Skeletal muscle cell (primary cell): Measurements from ENCODE around the gene TIPARP.

Experiments used
- DNase-seq: peaks from one replicate; pipeline ENCODE4 v3.0.0-alpha.2; 2010; ENCODE audit warnings: low read depth
- H3K4me3 ChIP-seq: 2 replicates; pipeline ENCODE4 v1.5.1; 2011; ENCODE audit warnings: low read depth, mild to moderate bottlenecking, control low read depth, low read length, moderate library complexity

Gene TIPARP

DNA sequence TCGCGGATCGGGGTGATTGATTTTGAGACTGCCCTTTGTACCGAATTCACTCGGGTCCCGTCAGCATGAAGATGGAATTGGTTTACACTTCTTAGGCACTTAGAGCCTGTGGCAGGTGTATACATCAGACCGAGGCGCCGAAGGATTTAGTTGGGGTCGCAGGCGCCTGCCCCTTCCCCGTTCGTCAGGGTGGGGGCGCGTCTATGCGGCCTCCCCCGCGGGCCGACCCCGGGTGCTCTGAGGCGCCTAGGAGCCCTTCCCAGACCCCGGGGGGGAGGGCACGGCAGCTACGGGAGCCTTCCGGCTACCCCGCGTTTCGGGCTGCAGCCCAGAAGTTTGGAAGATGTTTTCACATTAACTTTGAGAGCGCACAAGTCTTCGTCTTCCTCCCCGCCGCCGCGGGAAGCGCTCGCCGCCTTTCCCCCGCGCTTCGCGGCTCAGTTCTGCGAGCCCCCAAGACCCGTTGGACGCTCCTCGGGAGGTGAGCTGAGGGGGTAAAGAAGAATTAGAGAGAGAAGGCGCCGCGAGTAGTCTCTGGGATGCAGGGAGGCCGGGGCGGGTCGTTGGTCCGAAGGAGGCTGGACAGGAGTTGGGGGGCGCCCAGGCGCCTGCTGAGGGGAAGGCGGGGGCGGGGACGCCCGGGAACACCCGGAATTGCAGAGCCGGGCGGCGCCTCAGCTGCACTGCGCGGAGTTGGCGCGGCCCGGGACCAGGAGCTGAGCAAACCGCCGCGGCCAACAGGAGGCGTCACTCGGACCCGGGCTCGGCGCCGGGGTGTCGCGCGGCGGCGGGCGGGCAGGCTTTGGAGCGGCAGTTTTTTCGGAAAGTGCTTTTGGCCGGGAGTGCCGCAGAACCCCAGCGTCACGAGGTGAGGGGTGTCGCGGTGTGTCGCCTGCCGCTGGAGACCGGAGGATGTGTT is 780 bp downstream of the TIPARP start:
- peak overlapping the region; percentile 80 for H3K4me3 ChIP-seq
- DNase-seq, result no peak

DNA sequence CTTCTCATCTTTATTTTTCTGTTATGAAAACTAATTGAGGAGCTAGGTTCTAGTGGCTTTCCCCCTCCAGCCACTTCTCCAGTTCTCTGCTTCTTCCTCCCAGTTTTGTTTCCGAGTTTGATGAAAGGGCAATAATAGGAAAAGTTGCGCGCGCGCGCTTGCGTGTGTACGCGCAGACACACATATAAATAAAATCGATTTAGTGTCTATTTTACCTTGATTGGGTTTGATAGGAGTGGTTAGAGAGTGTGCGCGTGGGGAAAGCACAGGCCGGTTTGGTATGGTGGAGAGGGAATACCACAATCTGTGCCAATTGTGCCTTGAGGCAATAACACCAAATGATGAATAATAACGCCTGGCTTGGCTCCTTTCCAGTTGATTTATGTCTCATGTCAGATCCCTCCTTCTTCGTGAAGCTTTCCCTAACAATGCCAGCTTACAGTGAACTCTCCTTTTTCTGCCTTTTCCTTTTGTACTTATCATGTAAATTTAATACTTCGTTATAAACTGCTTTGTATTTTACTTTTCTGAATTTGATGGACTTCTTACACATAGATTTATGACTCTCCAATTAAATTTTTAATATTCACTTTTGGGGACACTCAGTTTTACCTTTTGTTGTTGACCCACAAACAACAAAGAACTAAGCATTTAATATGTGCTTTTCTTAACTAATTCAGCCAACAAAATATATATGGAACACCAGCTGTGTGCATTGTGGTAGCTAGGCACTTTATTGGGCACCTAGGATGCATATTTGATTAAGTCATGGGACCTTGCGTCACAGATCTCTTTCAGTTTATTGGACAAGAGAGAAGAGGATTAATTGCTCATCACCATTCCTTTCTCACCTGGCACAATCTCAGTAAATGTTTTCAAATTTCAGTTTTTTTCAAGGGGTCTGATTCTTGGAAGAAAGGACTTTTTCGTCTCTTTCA is 1.7 kb downstream of the TIPARP start:
- peak; percentile 68 for DNase-seq
- peak overlapping the region; percentile 80 for H3K4me3 ChIP-seq

DNA sequence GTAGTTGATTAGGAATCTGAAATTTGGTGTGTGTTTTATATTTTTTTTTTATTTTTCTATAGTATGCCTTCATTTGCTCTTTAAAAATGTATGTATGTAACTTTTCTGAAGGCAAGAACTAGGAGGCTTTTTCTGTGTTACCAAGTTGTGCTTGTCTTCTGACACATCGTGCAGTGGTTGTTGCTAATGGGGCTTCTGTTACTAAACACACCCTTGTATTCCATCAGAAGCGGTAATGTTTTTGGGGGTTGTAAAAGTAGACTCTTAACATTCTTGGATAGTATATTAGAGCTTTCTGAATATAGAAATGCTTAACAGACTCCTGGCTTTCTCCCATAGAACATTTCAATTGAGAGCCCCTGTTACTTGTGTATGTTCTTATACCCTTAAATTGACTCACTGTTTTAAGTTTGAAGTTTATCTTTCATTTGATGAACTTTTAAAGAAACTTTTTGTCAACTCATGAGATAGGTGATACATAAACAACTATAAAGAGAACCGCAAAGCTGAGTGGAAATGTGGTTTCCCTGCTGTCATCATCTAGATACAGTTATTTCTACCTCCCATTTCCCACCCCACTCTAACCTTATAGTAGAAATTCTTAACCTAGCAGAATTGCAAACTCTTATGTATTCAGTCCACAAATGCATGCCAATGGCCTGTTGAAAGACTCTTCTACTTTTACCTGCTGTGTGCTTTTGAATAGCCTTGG is 2.5 kb downstream of the TIPARP start:
- peak overlapping the region; percentile 80 for H3K4me3 ChIP-seq
- DNase-seq, result no peak

DNA sequence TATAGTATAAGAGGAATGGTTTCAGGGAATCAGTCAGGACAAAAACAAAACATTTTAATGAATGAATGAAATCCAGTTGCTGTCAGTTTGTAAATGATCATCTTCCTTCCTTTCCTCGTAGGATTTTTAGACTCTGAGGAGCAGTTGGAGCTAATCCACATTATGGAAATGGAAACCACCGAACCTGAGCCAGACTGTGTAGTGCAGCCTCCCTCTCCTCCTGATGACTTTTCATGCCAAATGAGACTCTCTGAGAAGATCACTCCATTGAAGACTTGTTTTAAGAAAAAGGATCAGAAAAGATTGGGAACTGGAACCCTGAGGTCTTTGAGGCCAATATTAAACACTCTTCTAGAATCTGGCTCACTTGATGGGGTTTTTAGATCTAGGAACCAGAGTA is 3.1 kb downstream of the TIPARP start:
- DNase-seq, result no peak
- peak overlapping the region; percentile 80 for H3K4me3 ChIP-seq

DNA sequence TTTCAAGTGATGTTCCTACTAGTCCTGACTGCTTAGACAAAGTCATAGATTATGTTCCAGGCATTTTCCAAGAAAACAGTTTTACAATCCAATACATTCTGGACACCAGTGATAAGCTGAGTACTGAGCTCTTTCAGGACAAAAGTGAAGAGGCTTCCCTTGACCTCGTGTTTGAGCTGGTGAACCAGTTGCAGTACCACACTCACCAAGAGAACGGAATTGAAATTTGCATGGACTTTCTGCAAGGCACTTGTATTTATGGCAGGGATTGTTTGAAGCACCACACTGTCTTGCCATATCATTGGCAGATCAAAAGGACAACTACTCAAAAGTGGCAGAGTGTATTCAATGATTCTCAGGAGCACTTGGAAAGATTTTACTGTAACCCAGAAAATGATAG is 3.8 kb downstream of the TIPARP start:
- H3K4me3 ChIP-seq, result peak overlapping the region; percentile 80
- DNase-seq, result no peak

DNA sequence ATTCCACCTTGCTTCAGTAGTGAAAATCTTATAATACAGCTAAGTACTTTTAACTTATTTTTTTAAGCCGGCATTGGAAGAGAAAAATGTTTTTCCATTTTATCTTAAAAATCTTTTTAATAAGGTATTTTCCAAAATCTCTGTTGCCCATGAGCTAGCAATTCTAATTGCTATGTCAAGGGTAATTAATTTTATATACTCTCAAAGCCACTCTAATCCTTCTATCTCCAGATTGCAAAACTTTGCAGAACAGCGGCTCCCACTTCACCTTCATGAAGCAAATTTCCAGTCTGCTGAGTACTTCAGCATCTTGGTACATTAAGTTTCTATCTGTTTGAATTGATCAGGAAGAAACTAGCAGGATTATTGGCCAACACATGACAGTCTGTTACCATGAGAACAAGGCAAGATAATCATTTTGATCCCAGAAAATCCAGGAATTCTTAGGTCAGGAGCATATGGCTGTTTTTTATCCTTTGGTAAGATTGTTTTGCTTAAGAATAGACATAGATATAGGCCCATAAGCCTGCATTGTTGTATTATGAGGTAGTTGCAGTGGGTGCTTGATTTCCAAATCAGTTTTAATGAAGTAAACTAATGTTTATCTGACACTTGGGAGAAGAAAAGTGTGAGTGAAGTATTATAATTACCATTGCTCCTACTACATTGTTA is 6.0 kb downstream of the TIPARP start:
- H3K4me3 ChIP-seq, result peak overlapping the region; percentile 29

DNA sequence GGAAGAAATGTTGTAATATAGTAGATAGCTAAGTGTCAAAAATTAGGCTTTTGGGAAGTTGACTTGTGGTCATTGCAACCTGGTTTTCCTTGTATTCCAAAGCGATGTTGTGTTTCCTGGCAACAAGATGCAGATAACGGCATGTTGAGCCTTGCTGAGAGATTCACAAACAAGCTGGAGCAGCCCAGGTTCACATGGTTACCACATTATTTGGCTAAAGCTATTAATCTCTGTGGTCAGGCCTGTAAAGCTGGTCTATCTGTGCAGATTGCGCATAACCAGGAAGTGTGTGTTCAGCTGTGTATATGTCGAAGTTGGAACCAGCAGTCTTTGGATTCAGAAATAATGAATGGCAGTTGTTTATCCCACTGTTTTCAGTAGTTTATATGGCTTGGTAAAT is 6.6 kb downstream of the TIPARP start:
- peak overlapping the region; percentile 29 for H3K4me3 ChIP-seq
- peak; percentile 64 for DNase-seq

More for the DNA sequence above, 6.0 kb downstream of the TIPARP start:
- DNase-seq, result no peak

DNA sequence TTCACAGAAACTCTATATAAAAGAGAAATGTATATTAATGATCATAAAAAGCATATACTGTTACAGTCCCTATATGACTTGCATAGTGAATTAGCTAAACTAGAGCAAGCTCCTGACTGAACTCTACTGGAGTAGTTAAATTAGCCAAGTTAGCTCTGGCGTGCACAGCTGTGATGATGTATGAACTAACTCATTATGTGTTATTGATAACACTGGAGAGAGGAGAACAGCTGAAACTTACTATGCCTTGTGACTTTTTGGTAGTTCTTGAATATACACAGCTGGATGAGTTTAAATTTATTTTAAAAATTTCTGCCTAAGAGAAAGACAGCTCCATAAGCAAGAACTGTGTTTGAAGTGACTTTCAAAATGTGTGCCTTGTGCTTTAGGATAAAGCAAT is 8.1 kb downstream of the TIPARP start:
- no peak for DNase-seq
- H3K4me3 ChIP-seq, result no peak overlapping the region

DNA sequence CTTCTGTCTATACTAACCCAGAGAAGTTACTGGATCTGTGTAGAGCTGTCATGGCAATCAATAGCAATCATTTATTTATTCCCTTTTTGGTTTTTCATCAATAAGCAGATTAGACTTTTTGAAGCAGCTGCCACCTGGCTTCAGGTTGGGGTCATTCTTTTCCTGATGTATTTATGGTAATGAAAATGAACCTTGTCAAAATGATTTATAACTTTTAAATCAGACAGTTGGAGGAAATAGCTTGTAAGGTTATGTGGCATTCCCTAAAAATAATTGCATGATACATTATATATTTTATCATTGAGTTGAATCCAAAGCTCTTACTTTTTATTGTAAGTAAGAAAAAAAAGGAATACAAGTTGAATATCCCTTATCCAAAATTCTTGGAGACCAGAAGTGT is 8.6 kb downstream of the TIPARP start:
- DNase-seq, result no peak
- H3K4me3 ChIP-seq, result no peak overlapping the region

DNA sequence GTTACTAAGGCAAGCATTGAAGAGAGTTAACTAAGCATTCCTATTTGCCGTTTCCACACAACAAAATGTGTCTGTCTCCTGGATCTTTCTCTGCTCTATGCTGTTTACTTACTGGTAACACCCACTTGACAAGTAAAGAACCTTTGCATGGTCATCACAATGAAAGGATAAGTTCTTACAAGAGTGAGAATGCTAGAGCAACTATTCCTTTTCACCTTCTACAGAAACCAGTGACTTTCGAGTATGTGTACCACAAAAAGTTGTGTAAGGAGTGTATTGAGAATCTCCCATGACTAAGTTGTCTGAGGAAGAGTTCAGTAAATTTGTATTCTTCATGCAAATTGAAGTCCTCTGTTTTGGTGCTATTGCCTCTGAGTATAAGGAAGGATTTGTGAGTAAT is 10.8 kb downstream of the TIPARP start:
- H3K4me3 ChIP-seq, result no peak overlapping the region
- DNase-seq, result no peak

DNA sequence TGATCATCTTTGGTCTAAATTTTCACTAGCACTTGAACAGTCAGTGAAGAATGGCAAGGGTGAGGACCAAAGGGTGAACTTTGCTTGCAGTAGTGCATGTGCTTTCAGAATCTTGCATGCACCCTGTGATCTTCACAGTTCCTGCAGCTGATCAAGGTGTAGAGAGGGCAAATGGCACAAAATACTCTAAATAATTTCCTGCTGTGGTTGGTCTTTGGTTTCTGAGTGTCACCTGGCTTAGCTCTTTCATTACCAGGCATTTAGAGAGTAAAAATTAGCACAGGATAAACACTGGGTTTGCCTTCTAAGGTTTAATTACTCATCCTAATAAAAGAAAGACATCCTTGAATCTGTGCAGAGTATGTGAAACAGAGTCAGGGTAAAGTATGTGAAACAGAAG is 11.4 kb downstream of the TIPARP start:
- H3K4me3 ChIP-seq, result peak overlapping the region; percentile 22
- no peak for DNase-seq

DNA sequence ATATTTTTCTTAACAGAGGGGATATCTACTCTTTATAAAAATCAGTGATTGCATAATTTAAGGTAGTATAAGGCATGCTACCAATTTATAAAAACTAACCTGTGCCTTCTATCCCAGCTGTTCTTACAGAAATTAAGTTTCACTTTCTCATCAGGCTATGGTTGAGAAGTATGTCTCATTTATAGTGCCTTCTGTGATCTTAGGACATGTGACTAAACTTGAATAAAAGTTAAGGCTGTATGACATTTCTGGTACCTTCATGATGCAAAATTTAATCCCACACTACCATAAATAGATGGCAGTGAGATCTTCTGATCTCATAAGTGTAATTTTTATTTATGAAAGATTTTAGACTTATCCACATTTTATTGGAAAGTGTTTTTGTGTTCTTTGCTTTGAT is 12.6 kb downstream of the TIPARP start:
- no peak for DNase-seq
- no peak overlapping the region for H3K4me3 ChIP-seq

DNA sequence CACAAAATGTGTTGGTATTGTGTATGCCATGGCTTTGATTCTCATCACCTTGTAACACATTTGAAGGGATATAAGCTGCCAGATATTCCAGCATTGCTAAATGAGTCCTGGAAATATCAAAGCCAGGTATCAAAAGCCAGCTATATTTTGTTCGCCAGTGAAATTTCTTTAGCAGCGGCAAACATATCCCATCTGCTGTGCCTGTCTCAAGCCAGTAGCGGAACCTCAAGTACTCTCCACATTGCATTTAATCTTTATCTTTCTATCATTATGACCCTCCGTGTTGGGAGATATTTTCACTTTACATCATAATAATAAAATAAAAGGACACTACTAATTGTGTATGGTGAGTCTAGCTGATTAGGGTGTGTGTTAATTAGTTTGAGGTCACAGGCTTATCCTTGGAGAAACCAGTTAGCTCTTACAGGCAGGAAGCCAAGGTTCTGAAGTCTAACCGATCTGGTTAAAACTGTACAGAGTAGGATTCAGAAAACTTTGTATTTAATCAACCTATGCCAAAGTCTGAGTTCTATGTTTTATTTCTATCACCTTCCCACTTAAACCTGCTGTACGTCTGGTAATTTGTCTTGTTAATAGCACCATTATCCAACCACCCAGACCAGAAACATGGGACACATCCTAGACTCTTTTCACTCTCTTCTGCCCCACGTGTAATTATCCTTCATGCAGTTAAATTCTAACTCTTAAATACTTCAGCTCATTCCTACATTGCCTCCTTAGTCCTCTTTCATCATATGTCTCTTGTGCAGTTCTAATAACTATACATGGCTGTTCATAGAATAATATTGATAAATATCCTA is 14.5 kb downstream of the TIPARP start:
- DNase-seq, result no peak
- H3K4me3 ChIP-seq, result no peak overlapping the region

DNA sequence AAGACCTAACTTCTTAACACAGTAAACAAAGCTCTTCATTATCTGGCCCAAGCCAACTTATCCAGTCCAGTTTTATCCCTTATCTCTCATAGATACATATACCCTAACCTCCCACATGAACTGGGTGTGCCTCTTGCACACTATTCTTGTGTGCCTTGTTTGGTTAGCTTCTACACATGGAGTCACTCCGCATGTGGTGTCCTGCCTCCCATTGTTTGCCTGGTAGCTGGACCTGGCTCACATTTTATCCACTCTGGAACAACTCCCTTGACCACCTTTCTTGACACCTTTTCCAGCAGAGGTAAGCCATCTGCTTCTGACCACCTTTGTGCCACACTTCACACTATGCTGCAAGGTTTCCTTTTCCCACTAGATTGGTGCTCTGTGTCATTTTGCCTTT is 15.2 kb downstream of the TIPARP start:
- no peak for DNase-seq
- H3K4me3 ChIP-seq, result no peak overlapping the region

DNA sequence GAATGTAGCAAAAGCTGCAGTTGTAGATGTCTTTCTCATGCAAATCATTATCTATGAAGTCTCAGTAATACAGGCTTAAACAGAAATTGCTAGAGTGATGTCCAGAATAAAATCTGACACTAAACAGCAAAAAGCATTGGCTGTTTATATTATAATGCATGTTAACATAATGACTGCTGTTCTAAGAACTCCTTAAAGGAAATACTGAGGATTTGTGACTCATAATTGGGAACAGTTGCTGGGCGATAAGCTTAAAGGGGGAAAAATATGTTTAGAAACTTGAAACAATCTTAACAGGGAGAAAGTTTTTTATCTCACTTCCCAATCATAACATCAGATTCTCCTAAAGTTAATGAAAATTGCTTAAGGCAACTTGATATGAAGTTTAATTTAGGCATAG is 17.5 kb downstream of the TIPARP start:
- H3K4me3 ChIP-seq, result no peak overlapping the region
- no peak for DNase-seq

DNA sequence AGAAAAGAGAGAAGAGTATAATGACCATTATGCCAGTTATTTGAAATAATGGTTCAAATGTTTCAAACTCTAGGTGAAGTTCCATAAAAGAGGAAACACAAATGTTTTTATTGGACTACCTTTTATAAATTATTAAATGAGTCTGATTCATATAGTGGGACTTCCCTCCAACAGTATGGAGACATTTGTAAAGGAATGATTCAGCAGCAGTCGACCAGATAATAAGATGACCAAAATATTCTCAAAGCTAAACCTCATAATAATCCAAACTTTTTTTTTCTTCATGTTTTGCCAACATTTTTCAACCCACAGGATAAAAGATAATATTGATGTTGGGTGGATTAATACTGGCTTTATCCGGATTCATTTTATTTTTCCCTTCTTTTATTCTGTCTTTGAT is 18.8 kb downstream of the TIPARP start:
- no peak overlapping the region for H3K4me3 ChIP-seq
- DNase-seq, result no peak

DNA sequence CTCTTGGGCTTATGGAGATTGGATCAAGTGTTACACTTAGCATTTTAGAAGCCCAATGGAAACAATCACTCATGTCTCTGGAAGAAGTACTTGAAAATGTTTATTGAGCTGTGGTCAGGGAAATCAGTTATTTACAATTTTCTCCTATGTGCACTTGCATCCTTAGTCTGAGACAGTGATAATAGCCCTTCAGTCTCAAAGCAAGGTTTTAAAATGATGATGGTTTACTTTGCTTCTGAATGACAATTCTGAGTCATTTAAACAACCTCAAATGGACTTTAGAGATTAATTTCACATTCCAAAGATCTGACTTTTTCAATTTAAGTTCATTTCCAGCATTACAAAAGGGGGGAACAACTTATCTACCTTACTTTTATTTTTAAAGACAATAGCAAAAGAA is 20.1 kb downstream of the TIPARP start:
- H3K4me3 ChIP-seq, result no peak overlapping the region
- no peak for DNase-seq

DNA sequence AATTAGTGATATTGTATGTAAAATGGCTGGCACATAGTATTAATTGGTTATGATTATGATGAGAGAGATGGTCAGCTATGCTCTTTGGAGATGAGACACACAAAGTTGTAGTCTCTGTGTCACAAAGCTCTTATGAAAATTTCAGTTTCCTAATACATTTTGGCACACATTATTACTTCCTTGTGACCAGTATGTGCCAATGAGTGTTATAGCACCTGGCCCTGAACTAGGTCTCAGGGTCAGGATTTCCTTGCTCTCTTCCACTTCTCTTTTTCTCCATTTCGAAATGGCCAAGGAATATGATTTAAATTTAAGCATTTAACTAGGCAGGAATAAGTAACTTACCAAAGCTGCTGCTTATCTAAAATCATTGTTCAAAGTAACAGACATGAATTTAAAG is 28.0 kb downstream of the TIPARP start:
- DNase-seq, result no peak
- H3K4me3 ChIP-seq, result no peak overlapping the region
